Hepatocyte (in vitro differentiated cells): ENCODE results near the gene LIN9. TPM values are rescaled to one million over a fixed set of nuclear protein-coding genes. Genes with fewer than 3 reads are reported as not detected.

Experiments used
- DNase-seq: peaks from one replicate; pipeline ENCODE4 v3.0.0-alpha.2; 2016; ENCODE audit warnings: low spot score
- H2AFZ ChIP-seq: fragments of 200-600 bp; sonication (generic); 2 replicates; pipeline ENCODE4 v1.6.0; 2016; ENCODE audit warnings: antibody characterized with exemption, mild to moderate bottlenecking
- H3K27ac ChIP-seq: fragments of 200-600 bp; sonication (generic); 2 replicates; pipeline ENCODE4 v1.5.1; 2016; ENCODE audit warnings: mild to moderate bottlenecking
- H3K27me3 ChIP-seq: fragments of 200-600 bp; sonication (generic); 2 replicates; pipeline ENCODE4 v1.6.1; 2016
- H3K36me3 ChIP-seq: fragments of 200-600 bp; sonication (generic); replicated peaks from 2 replicates; pipeline ENCODE4 v1.5.1; 2016; ENCODE audit warnings: low read depth; ENCODE audit not compliant: insufficient read depth
- H3K4me1 ChIP-seq: fragments of 200-600 bp; sonication (generic); 2 replicates; pipeline ENCODE4 v1.5.1; 2016; ENCODE audit warnings: mild to moderate bottlenecking, moderate library complexity; ENCODE audit not compliant: insufficient read depth
- H3K4me2 ChIP-seq: fragments of 200-600 bp; sonication (generic); 2 replicates; pipeline ENCODE4 v1.6.0; 2016
- H3K4me3 ChIP-seq: fragments of 200-600 bp; sonication (generic); 2 replicates; pipeline ENCODE4 v1.5.1; 2016; ENCODE audit warnings: mild to moderate bottlenecking
- H3K79me2 ChIP-seq: fragments of 200-600 bp; sonication (generic); 2 replicates; pipeline ENCODE4 v1.6.0; 2017; ENCODE audit warnings: mild to moderate bottlenecking
- H3K9me2 ChIP-seq: fragments of 200-600 bp; sonication (generic); replicated peaks from 2 replicates; pipeline ENCODE4 v1.6.0; 2017; ENCODE audit warnings: mild to moderate bottlenecking; ENCODE audit not compliant: insufficient read depth
- H3K9me3 ChIP-seq: fragments of 200-600 bp; sonication (generic); 2 replicates; pipeline ENCODE4 v1.5.1; 2016; ENCODE audit warnings: low read depth, mild to moderate bottlenecking
- H4K20me1 ChIP-seq: fragments of 200-600 bp; sonication (generic); 2 replicates; pipeline ENCODE4 v1.6.0; 2016; ENCODE audit warnings: mild to moderate bottlenecking; ENCODE audit not compliant: insufficient read depth, poor library complexity, severe bottlenecking
- EZH2 ChIP-seq: fragments of 200-600 bp; sonication (generic); IDR thresholded peaks from 2 replicates; pipeline ENCODE4 v1.6.1; 2016; ENCODE audit warnings: antibody characterized with exemption, mild to moderate bottlenecking, borderline replicate concordance
- EZH2phosphoT487 ChIP-seq: fragments of 200-600 bp; sonication (generic); IDR thresholded peaks from one replicate; pipeline ENCODE4 v1.6.1; 2018; ENCODE audit warnings: antibody characterized with exemption, mild to moderate bottlenecking, low read depth, moderate library complexity; ENCODE audit not compliant: unreplicated experiment, severe bottlenecking
- WGBS: methylation state at CpG from one replicate; pipeline ENCODE4 v1.1.6; 2016; ENCODE audit warnings: low lambda C conversion rate; ENCODE audit errors: missing lambda C conversion rate; 5-methylcytosine and 5-hydroxymethylcytosine counted together
- polyA plus RNA-seq: library from polyadenylated mRNA; unstranded; fragments of >200 nt; fragmentation: Nextera tagmentation; extraction: Ambion mirVana; gene quantifications from 2 replicates; pipeline ENCODE4 v1.2.1, GENCODE V29; 2016
- total RNA-seq: library from RNA; depleted of rRNA; stranded (reverse); fragments of >200 nt; gene quantifications from 2 replicates; pipeline ENCODE4 v1.2.3, GENCODE V29; 2014
- TF ChIP-seq, protein P1 (sequence below): fragments of 200-600 bp; sonication (generic); IDR thresholded peaks from 2 replicates; pipeline ENCODE4 v1.5.1; 2016; ENCODE audit warnings: antibody characterized with exemption, mild to moderate bottlenecking; ENCODE audit not compliant: poor library complexity

LIN9 gene
- total and polyA plus RNA-seq, 2 experiments from 2014 or later: 2.9 to 6.2 TPM

DNA sequence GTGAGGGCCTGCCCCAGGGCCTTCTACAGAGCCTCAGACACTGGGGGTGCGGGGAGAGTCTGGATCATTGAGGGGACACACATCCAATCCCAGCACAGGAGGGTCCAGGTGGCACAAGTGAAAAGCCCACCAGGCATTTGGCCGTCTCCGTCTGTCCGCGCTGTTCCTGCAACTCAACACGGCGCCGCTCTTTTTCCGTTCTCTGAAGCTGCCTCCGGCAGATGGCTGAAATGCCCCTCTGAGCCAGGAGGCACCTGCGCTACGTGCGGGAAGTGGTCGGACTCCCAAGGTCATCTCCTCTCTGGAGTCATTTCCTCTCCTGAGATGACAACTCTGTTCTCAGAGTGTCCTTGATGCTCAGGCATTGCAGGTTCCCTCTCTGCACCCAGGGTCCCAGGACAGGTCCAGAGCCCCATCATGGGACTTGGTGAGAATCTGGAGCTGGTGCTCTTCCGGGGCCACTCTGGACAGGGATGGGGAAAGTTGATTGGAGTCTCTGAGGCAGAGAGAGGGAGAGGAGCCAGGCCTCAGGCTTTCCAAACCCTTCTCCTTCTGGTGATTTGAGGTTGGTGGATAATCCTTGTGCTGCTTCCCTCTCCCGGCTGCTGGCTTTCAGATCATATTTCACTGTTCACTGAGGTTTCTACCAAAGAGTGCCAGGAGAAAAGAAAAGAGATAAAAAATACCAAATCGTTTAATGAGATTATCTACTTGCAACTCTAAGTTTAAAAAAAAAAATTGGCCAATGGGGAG is 99.5 kb downstream of the LIN9 start:
- H3K27me3 ChIP-seq: no peaks in the 10 kb centered on the region
- H3K79me2 ChIP-seq: no peaks in the 10 kb centered on the region
- no peak overlapping the region for H3K4me2 ChIP-seq
- H3K27ac ChIP-seq: no peak overlapping the region
- H3K9me3 ChIP-seq: no peaks in the 10 kb centered on the region
- no peaks in the 10 kb centered on the region for H3K4me1 ChIP-seq
- H3K9me2 ChIP-seq: no peaks in the 10 kb centered on the region
- DNase-seq: no peak
- TF ChIP-seq EZH2 (no peak), EZH2phosphoT487 (no peak)
- TF ChIP-seq, protein P1, sequence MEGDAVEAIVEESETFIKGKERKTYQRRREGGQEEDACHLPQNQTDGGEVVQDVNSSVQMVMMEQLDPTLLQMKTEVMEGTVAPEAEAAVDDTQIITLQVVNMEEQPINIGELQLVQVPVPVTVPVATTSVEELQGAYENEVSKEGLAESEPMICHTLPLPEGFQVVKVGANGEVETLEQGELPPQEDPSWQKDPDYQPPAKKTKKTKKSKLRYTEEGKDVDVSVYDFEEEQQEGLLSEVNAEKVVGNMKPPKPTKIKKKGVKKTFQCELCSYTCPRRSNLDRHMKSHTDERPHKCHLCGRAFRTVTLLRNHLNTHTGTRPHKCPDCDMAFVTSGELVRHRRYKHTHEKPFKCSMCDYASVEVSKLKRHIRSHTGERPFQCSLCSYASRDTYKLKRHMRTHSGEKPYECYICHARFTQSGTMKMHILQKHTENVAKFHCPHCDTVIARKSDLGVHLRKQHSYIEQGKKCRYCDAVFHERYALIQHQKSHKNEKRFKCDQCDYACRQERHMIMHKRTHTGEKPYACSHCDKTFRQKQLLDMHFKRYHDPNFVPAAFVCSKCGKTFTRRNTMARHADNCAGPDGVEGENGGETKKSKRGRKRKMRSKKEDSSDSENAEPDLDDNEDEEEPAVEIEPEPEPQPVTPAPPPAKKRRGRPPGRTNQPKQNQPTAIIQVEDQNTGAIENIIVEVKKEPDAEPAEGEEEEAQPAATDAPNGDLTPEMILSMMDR: no peak
- H2AFZ ChIP-seq: no peak overlapping the region
- no peaks in the 10 kb centered on the region for H3K36me3 ChIP-seq
- H4K20me1 ChIP-seq: no peaks in the 10 kb centered on the region
- WGBS: 79% methylated on average over 17 of the region's 17 CpGs
- H3K4me3 ChIP-seq: no peak overlapping the region

DNA sequence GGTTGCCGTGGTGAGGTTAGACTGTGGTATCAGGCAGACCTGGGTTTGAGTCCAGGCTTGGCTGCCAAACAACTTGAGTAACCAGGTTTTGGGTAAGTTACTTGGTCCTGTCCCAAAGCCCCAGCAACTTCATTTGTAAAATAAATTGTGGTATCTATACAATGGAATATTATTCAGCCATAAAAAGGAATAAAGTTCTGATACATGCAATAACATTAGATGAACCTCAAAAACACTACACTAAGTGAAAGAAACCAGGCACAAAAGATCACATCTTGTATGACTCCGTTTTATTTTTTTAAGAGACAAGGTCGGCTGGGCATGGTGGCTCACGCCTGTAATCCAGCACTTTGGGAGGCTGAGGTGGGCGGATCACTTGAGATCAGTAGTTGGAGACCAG is 101.9 kb downstream of the LIN9 start:
- Histone ChIP-seq H3K27me3 (no peaks in the 10 kb centered on the region), H3K4me2 (no peak overlapping the region), H4K20me1 (no peaks in the 10 kb centered on the region), H3K27ac (no peak overlapping the region), H3K4me1 (no peaks in the 10 kb centered on the region), H3K36me3 (no peaks in the 10 kb centered on the region), H3K9me3 (no peaks in the 10 kb centered on the region), H3K79me2 (no peaks in the 10 kb centered on the region), H3K4me3 (no peak overlapping the region), H2AFZ (no peak overlapping the region), H3K9me2 (no peaks in the 10 kb centered on the region)
- DNase-seq: no peak
- TF ChIP-seq EZH2 (no peak), EZH2phosphoT487 (no peak)
- TF ChIP-seq, protein P1: no peak
- WGBS: 97% methylated on average over 5 of the region's 5 CpGs

GRCh38 chr1:226204198-226204597 is 104.8 kb downstream of the LIN9 start:
- TF ChIP-seq, protein P1: no peak
- TF ChIP-seq EZH2phosphoT487 (no peak), EZH2 (no peak)

More at GRCh38 chr1:226204198-226204597, 104.8 kb downstream of the LIN9 start:
- Histone ChIP-seq H3K9me2 (no peaks in the 10 kb centered on the region), H3K9me3 (no peaks in the 10 kb centered on the region), H3K27ac (no peak overlapping the region), H4K20me1 (no peaks in the 10 kb centered on the region), H3K36me3 (no peaks in the 10 kb centered on the region), H3K4me2 (no peak overlapping the region), H3K79me2 (no peaks in the 10 kb centered on the region), H3K4me1 (no peaks in the 10 kb centered on the region), H3K4me3 (no peak overlapping the region), H3K27me3 (no peaks in the 10 kb centered on the region), H2AFZ (no peak overlapping the region)
- no peak for DNase-seq
